CD14-positive monocyte (primary cell): ENCODE measurements around the gene AATK. TPM values are rescaled to one million over a fixed set of nuclear protein-coding genes. Genes with fewer than 3 reads are reported as not detected.

Source experiments
- DNase-seq, 3 donors: peaks; one replicate each; pipeline ENCODE4 v3.0.0-alpha.2; 2011 to 2022
- H2AFZ ChIP-seq: 2 replicates; pipeline ENCODE4 v1.6.0; 2012; ENCODE audit warnings: mild to moderate bottlenecking, low read depth, low read length, inconsistent platforms; ENCODE audit not compliant: insufficient read depth, poor library complexity, severe bottlenecking
- H3K27ac ChIP-seq, 2 donors: 1 replicate in 1 of 2; 2 replicates in 1 of 2; pipeline ENCODE4 v1.5.1; 2012 to 2013; ENCODE audit warnings: low read length in 2 of 2, control low read depth in 1 of 2, inconsistent platforms in 1 of 2, low read depth in 1 of 2, mild to moderate bottlenecking in 1 of 2
- H3K27me3 ChIP-seq, 2 donors: one replicate each; pipeline versions ENCODE4 v1.6.0 to v1.6.1; 2011 to 2013; ENCODE audit warnings: low read length in 2 of 2; ENCODE audit not compliant: control insufficient read depth in 2 of 2, insufficient read depth in 2 of 2
- H3K36me3 ChIP-seq, 2 donors: replicated peaks in 1 of 2; 1 replicate in 1 of 2; 2 replicates in 1 of 2; pipeline versions ENCODE4 v1.5.1 to v1.6.1; 2012 to 2013; ENCODE audit warnings: low read length in 2 of 2, control low read depth in 1 of 2, inconsistent platforms in 1 of 2, mild to moderate bottlenecking in 1 of 2; ENCODE audit not compliant: insufficient read depth in 2 of 2, control insufficient read depth in 1 of 2
- H3K4me1 ChIP-seq, 2 donors: 1 replicate in 1 of 2; 2 replicates in 1 of 2; pipeline versions ENCODE4 v1.5.1 to v1.6.1; 2012 to 2013; ENCODE audit warnings: low read length in 2 of 2, control low read depth in 1 of 2, inconsistent platforms in 1 of 2, mild to moderate bottlenecking in 1 of 2, moderate library complexity in 1 of 2; ENCODE audit not compliant: insufficient read depth in 2 of 2, control insufficient read depth in 1 of 2
- H3K4me2 ChIP-seq: replicated peaks from 2 replicates; pipeline ENCODE3; 2012; ENCODE audit warnings: low read length, moderate library complexity, mild to moderate bottlenecking; ENCODE audit not compliant: poor library complexity, severe bottlenecking; ENCODE audit errors: extremely low read depth
- H3K4me3 ChIP-seq, 3 experiments: fragments of 200-600 bp in 1 of 3; sonication (generic) in 1 of 3; replicated peaks in 1 of 3; 1 replicate in 2 of 3; 2 replicates in 1 of 3; pipeline ENCODE4 v1.5.1; 2011 to 2013; ENCODE audit warnings: low read length in 3 of 3, mild to moderate bottlenecking in 3 of 3, control low read depth in 2 of 3, low read depth in 2 of 3, inconsistent platforms in 1 of 3, moderate library complexity in 1 of 3
- H3K79me2 ChIP-seq: 2 replicates; pipeline ENCODE4 v1.6.0; 2012; ENCODE audit warnings: mild to moderate bottlenecking, control low read depth, inconsistent platforms, low read length, moderate library complexity; ENCODE audit not compliant: insufficient read depth
- H3K9ac ChIP-seq: 2 replicates; pipeline ENCODE4 v1.6.0; 2017; ENCODE audit warnings: low read length, mild to moderate bottlenecking; ENCODE audit not compliant: insufficient read depth, poor library complexity, severe bottlenecking
- H3K9me3 ChIP-seq, 2 donors: replicated peaks in 1 of 2; 1 replicate in 1 of 2; 2 replicates in 1 of 2; pipeline versions ENCODE4 v1.5.1 to v1.6.1; 2012 to 2013; ENCODE audit warnings: low read length in 2 of 2, control low read depth in 1 of 2; ENCODE audit not compliant: control insufficient read depth in 1 of 2, insufficient read depth in 1 of 2
- H4K20me1 ChIP-seq: 2 replicates; pipeline ENCODE4 v1.6.0; 2012; ENCODE audit warnings: mild to moderate bottlenecking, low read length, control low read depth, moderate library complexity; ENCODE audit not compliant: insufficient read depth
- H3K27ac Mint-ChIP-seq, 7 donors: one replicate each; pipeline ENCODE4 v1.8.0; 2020; ENCODE audit warnings: mild to moderate bottlenecking in 7 of 7, mixed read lengths in 7 of 7, moderate library complexity in 6 of 7, inconsistent platforms in 2 of 7
- H3K27me3 Mint-ChIP-seq, 3 donors: one replicate each; pipeline ENCODE4 v1.8.0; 2021 to 2022; ENCODE audit warnings: low read depth in 3 of 3, mild to moderate bottlenecking in 3 of 3, mixed read lengths in 3 of 3, moderate library complexity in 3 of 3, inconsistent platforms in 1 of 3
- H3K36me3 Mint-ChIP-seq, 2 donors: one replicate each; pipeline ENCODE4 v1.8.0; 2020; ENCODE audit warnings: mixed read lengths in 2 of 2, inconsistent platforms in 1 of 2, mild to moderate bottlenecking in 1 of 2
- H3K4me1 Mint-ChIP-seq: one replicate; pipeline ENCODE4 v1.8.0; 2020; ENCODE audit warnings: mild to moderate bottlenecking, mixed read lengths
- H3K4me3 Mint-ChIP-seq, 2 donors: one replicate each; pipeline ENCODE4 v1.8.0; 2020; ENCODE audit warnings: mild to moderate bottlenecking in 2 of 2, mixed read lengths in 2 of 2, moderate library complexity in 1 of 2
- H3K9me3 Mint-ChIP-seq, 7 donors: one replicate each; pipeline ENCODE4 v1.8.0; 2020 to 2022; ENCODE audit warnings: mixed read lengths in 7 of 7, mild to moderate bottlenecking in 6 of 7, moderate library complexity in 6 of 7, inconsistent platforms in 2 of 7
- CTCF ChIP-seq: fragments of 200-600 bp; IDR thresholded peaks from one replicate; pipeline ENCODE4 v1.8.0; 2022; ENCODE audit warnings: antibody characterized with exemption, mild to moderate bottlenecking
- WGBS: methylation state at CpG from one replicate; pipeline ENCODE4 v1.1.5; 2013; ENCODE audit warnings: missing lambda C conversion rate; ENCODE audit not compliant: insufficient coverage; 5-methylcytosine and 5-hydroxymethylcytosine counted together
- intact Hi-C, 2 donors: fragments of 100-400 bp; cut with micrococcal nuclease; formaldehyde crosslinking; loops; one replicate each; pipeline versions ENCODE4 v1.15.0 to v1.15.1; 2023
- polyA plus RNA-seq, 3 donors: library from polyadenylated mRNA; depleted of rRNA in 1 of 3; unstranded in 2 of 3; stranded (reverse) in 1 of 3; fragments of 300-500 nt in 2 of 3; fragments of >200 nt in 1 of 3; fragmentation: Illumina TruSeq in 2 of 3; gene quantifications; 1 replicate in 2 of 3; 2 replicates in 1 of 3; pipeline ENCODE4 v1.2.3, GENCODE V29; 2012 to 2021

The AATK gene
- polyA plus RNA-seq, 3 donors, result 0.93 to 15.3 (median 2.0) TPM

- TF ChIP-seq CTCF, result no peak
- H3K9ac ChIP-seq, result no peak overlapping the region
- peaks cover under 1 to 12% of the 10 kb centered on the region in 2 donors for H3K36me3 Mint-ChIP-seq
- 95% methylated on average over 16 of the region's 23 CpGs for WGBS
- peaks cover 22 to 23% of the 10 kb centered on the region in 2 donors for H3K4me1 ChIP-seq
- no peaks in the 10 kb centered on the region for H4K20me1 ChIP-seq
- H3K9me3 ChIP-seq, result no peaks in the 10 kb centered on the region
- H3K4me3 ChIP-seq, result no peak overlapping the region
- H3K27ac ChIP-seq, result no peak overlapping the region
- peaks cover 0 to 3% of the 10 kb centered on the region in 2 donors for H3K27me3 ChIP-seq
- H3K4me2 ChIP-seq, result no peak overlapping the region
- peaks cover 3% of the 10 kb centered on the region in 2 donors for H3K36me3 ChIP-seq
- peak overlapping the region in 1 of 7 donors; percentile 22 for H3K27ac Mint-ChIP-seq
- intact Hi-C loops, result loop anchor here in 1 of 2 donors (5.0 kb wide), 1 partner anchor 60 kb away; no protein-coding TSS in a partner anchor
- H3K4me1 Mint-ChIP-seq, result peaks cover 40% of the 10 kb centered on the region
- H3K9me3 Mint-ChIP-seq, result no peaks in the 10 kb centered on the region
- no peaks in the 10 kb centered on the region for H3K79me2 ChIP-seq
- H3K27me3 Mint-ChIP-seq, result peaks cover 0 to 12% (median 3%) of the 10 kb centered on the region in 3 donors
- H2AFZ ChIP-seq, result no peak overlapping the region
- H3K4me3 Mint-ChIP-seq, result no peak overlapping the region
- DNase-seq, result no peak
Observed at GRCh38 chr17:81091774-81092517, 74.1 kb downstream of the AATK start.

GRCh38 chr17:81091154-81091553 lies 74.9 kb downstream of the AATK start:
- WGBS, result 99% methylated on average over 5 of the region's 9 CpGs
- H3K4me2 ChIP-seq, result no peak overlapping the region
- intact Hi-C loops, result loop anchor here in 1 of 2 donors (5.0 kb wide), 1 partner anchor 59 kb away; no protein-coding TSS in a partner anchor
- H3K4me3 Mint-ChIP-seq, result no peak overlapping the region
- no peak for TF ChIP-seq CTCF
- H3K4me3 ChIP-seq, result no peak overlapping the region
- H3K27me3 Mint-ChIP-seq, result peaks cover 0 to 7% (median 3%) of the 10 kb centered on the region in 3 donors
- H3K27ac ChIP-seq, result no peak overlapping the region
- H3K9ac ChIP-seq, result no peak overlapping the region
- H3K79me2 ChIP-seq, result no peaks in the 10 kb centered on the region
- peaks cover 22% of the 10 kb centered on the region in 2 donors for H3K4me1 ChIP-seq
- H3K9me3 ChIP-seq, result no peaks in the 10 kb centered on the region
- peaks cover 33% of the 10 kb centered on the region for H3K4me1 Mint-ChIP-seq
- peak overlapping the region in 4 of 7 donors; percentile 30 to 83 (median 71) for H3K27ac Mint-ChIP-seq
- no peaks in the 10 kb centered on the region for H4K20me1 ChIP-seq
- no peaks in the 10 kb centered on the region for H3K9me3 Mint-ChIP-seq
- no peak for DNase-seq
- peaks cover 8 to 16% of the 10 kb centered on the region in 2 donors for H3K36me3 Mint-ChIP-seq
- H3K27me3 ChIP-seq, result peaks cover 0 to 3% of the 10 kb centered on the region in 2 donors
- H2AFZ ChIP-seq, result no peak overlapping the region
- H3K36me3 ChIP-seq, result peaks cover 6 to 9% of the 10 kb centered on the region in 2 donors
